ENCODE results near the gene INSC.

DNA sequence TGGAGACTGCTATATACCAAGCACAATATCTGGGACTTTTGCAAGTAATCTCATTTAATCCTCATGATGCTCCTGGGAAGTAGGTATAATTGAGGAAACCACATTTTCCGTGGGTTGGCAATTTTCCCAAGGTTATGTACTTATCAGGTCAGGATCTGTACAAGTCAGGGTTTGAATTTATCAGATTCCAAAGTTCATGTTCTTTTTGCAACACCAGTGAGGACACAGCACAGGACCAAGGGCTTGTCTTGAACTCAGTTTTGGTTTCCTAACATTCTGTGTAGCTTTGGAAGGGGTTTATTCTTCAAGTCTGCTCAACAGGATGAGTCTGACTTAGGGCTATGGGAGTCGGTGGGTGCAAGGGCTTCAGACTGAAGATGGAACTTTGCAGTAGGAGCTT lies 30.4 kb downstream of the INSC start:
- TF ChIP-seq POLR2AphosphoS5 (IDR thresholded peaks at IDR 0.05) (no peak), EP300 (IDR thresholded peaks at IDR 0.05) (no peak)
- TF ChIP-seq, protein P1, sequence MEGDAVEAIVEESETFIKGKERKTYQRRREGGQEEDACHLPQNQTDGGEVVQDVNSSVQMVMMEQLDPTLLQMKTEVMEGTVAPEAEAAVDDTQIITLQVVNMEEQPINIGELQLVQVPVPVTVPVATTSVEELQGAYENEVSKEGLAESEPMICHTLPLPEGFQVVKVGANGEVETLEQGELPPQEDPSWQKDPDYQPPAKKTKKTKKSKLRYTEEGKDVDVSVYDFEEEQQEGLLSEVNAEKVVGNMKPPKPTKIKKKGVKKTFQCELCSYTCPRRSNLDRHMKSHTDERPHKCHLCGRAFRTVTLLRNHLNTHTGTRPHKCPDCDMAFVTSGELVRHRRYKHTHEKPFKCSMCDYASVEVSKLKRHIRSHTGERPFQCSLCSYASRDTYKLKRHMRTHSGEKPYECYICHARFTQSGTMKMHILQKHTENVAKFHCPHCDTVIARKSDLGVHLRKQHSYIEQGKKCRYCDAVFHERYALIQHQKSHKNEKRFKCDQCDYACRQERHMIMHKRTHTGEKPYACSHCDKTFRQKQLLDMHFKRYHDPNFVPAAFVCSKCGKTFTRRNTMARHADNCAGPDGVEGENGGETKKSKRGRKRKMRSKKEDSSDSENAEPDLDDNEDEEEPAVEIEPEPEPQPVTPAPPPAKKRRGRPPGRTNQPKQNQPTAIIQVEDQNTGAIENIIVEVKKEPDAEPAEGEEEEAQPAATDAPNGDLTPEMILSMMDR (IDR thresholded peaks at IDR 0.05) = no peak

All from sigmoid colon (tissue), 4 donors.